ENCODE data around the gene FGB.

DNA sequence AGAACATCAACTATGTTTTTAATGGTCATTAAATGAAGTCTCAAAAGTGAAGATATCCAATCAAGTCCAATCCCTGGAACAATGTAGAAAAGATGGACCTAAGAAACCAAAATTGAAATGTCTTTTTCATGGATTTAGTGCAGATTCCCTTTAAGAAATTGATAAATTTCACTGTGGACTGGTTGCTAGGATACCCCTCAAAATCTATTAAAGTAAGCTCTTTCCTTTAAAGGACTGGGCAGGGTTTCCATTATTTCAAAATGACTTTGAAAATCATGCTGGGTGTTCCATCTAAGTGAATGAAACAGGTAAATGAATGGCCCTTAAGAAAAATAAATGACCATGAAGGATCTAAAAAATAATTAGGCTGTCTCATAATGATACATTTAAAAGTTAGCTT lies 41.2 kb upstream of the FGB start:
- TF ChIP-seq, protein P1, sequence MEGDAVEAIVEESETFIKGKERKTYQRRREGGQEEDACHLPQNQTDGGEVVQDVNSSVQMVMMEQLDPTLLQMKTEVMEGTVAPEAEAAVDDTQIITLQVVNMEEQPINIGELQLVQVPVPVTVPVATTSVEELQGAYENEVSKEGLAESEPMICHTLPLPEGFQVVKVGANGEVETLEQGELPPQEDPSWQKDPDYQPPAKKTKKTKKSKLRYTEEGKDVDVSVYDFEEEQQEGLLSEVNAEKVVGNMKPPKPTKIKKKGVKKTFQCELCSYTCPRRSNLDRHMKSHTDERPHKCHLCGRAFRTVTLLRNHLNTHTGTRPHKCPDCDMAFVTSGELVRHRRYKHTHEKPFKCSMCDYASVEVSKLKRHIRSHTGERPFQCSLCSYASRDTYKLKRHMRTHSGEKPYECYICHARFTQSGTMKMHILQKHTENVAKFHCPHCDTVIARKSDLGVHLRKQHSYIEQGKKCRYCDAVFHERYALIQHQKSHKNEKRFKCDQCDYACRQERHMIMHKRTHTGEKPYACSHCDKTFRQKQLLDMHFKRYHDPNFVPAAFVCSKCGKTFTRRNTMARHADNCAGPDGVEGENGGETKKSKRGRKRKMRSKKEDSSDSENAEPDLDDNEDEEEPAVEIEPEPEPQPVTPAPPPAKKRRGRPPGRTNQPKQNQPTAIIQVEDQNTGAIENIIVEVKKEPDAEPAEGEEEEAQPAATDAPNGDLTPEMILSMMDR (IDR thresholded peaks at IDR 0.05; ENCODE audit: extremely low read depth in 1 of 2, insufficient read depth in 1 of 2, low read depth in 1 of 2, low read length in 2 of 2) = no peak
- no peak for TF ChIP-seq MYC (IDR thresholded peaks at IDR 0.05; ENCODE audit: low read depth, low read length)
- TF ChIP-seq EZH2 (IDR thresholded peaks at IDR 0.05; ENCODE audit: borderline replicate concordance, low read depth, low read length, severe bottlenecking) = no peak
- no peak for TF ChIP-seq POLR2A (IDR thresholded peaks at IDR 0.05; ENCODE audit: low read depth, low read length)
- TF ChIP-seq POLR2AphosphoS5 (IDR thresholded peaks at IDR 0.05; ENCODE audit: insufficient read depth, low read depth, low read length) = no peak
- TF ChIP-seq GATA2 (IDR thresholded peaks at IDR 0.05; ENCODE audit: insufficient read depth, insufficient read length, low read depth, low read length) = no peak

Measured in endothelial cell of umbilical vein (primary cell).